OCI-LY3 (cell line): ENCODE measurements around the gene CD160.
"Not testable (repeated sequence)": the region's sequence is repeated elsewhere in the genome, so short reads cannot be mapped to it uniquely, and the experiment has no call there.

Source experiments
- H2AFZ ChIP-seq: fragments of 200-600, 300-600 bp; shearing (Covaris generic); 2 replicates; pipeline ENCODE4 v1.6.0; 2014; ENCODE audit warnings: antibody characterized with exemption, low read depth, low read length
- H3K27ac ChIP-seq: fragments of 200-600, 300-600 bp; sonication (generic); 2 replicates; pipeline ENCODE4 v1.5.1; 2014; ENCODE audit warnings: mild to moderate bottlenecking, low read length, moderate library complexity, mixed read lengths
- H3K27me3 ChIP-seq: fragments of 200-600, 300-600 bp; sonication (generic); 2 replicates; pipeline ENCODE4 v1.6.1; 2014; ENCODE audit warnings: low read depth, low read length, mixed read lengths
- H3K36me3 ChIP-seq: fragments of 200-600, 300-600 bp; sonication (generic); replicated peaks from 2 replicates; pipeline ENCODE3; 2014; ENCODE audit warnings: low read depth, low read length, mixed read lengths
- H3K4me1 ChIP-seq: fragments of 300-600, 200-600 bp; sonication (generic); 2 replicates; pipeline ENCODE4 v1.6.1; 2014; ENCODE audit warnings: low read length, mixed read lengths
- H3K4me2 ChIP-seq: fragments of 200-600, 300-600 bp; sonication (generic); 2 replicates; pipeline ENCODE4 v1.6.1; 2014; ENCODE audit warnings: low read length, mixed read lengths
- H3K4me3 ChIP-seq: fragments of 300-600, 200-600 bp; sonication (generic); 2 replicates; pipeline ENCODE4 v1.5.1; 2014; ENCODE audit warnings: antibody characterized with exemption, mild to moderate bottlenecking, low read length, moderate library complexity
- H3K79me2 ChIP-seq: fragments of 300-600, 200-600 bp; shearing (Covaris generic); 2 replicates; pipeline ENCODE4 v1.6.1; 2014; ENCODE audit warnings: mild to moderate bottlenecking, low read length, mixed read lengths
- H3K9ac ChIP-seq: fragments of 300-600, 200-600 bp; shearing (Covaris generic); 2 replicates; pipeline ENCODE4 v1.6.0; 2014; ENCODE audit warnings: mild to moderate bottlenecking, low read length, moderate library complexity
- H3K9me3 ChIP-seq: fragments of 200-600, 300-600 bp; shearing (Covaris generic); 2 replicates; pipeline ENCODE4 v1.6.1; 2014; ENCODE audit warnings: low read length, mixed read lengths; ENCODE audit not compliant: insufficient read depth
- H4K20me1 ChIP-seq: fragments of 200-600, 300-600 bp; sonication (generic); 2 replicates; pipeline ENCODE4 v1.6.1; 2016; ENCODE audit warnings: low read length, mixed read lengths; ENCODE audit not compliant: insufficient read depth
- EZH2phosphoT487 ChIP-seq: fragments of 200-600 bp; shearing (Covaris generic); IDR thresholded peaks from 2 replicates; pipeline ENCODE4 v1.6.1; 2018; ENCODE audit warnings: antibody characterized with exemption, mixed run types, low read depth
- TF ChIP-seq, protein P1 (sequence below): fragments of 200-600, 300-600 bp; sonication (generic); IDR thresholded peaks from 2 replicates; pipeline ENCODE4 v1.5.1; 2014; ENCODE audit warnings: antibody characterized with exemption, low read length, low read depth

The CD160 gene

DNA sequence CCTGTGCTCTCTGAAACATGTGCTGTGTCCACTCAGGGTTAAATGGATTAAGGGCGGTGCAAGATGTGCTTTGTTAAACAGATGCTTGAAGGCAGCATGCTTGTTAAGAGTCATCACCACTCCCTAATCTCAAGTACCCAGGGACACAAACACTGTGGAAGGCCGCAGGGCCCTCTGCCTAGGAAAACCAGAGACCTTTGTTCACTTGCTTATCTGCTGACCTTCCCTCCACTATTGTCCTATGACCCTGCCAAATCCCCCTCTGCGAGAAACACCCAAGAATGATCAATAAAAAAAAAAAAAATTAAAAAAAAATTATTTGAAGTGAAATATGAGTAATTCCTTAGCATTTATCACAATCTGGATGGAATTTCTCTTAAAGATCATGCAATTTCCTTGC is 45.8 kb downstream of the CD160 start:
- H3K9ac ChIP-seq, H3K4me3 ChIP-seq, H4K20me1 ChIP-seq, H3K4me2 ChIP-seq, H3K4me1 ChIP-seq, H2AFZ ChIP-seq, H3K27ac ChIP-seq, H3K9me3 ChIP-seq, H3K79me2 ChIP-seq, H3K27me3 ChIP-seq: not testable (repeated sequence)
- peaks cover 37% of the 10 kb centered on the region for H3K36me3 ChIP-seq

DNA sequence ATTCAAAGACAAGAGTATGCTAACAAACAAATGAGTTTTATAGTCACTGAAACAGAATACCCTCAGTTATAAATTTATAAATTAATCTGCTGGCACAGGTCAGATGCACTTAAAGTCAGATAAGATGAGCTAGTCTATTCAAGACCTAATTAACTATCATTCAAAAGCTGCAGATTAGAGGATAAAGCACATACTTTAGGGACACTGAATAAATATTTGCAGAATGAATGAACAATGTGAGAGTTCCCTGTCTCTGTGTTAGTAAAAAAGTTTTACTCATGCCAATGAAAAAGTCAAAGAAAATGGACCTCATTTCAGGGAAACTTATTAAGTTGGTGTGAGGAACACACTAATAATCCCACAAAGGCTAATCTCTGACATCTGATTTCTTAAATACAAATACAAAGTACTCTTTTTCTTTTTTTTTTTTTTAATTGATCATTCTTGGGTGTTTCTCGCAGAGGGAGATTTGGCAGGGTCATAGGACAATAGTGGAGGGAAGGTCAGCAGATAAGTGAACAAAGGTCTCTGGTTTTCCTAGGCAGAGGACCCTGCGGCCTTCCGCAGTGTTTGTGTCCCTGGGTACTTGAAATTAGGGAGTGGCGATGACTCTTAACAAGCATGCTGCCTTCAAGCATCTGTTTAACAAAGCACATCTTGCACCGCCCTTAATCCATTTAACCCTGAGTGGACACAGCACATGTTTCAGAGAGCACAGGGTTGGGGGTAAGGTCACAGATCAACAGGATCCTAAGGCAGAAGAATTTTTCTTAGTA is 46.5 kb downstream of the CD160 start:
- H3K4me2 ChIP-seq, H3K4me1 ChIP-seq, H3K4me3 ChIP-seq, H3K9me3 ChIP-seq, H3K27ac ChIP-seq, H2AFZ ChIP-seq, H3K9ac ChIP-seq, H3K27me3 ChIP-seq, H3K79me2 ChIP-seq, H4K20me1 ChIP-seq: not testable (repeated sequence)
- H3K36me3 ChIP-seq: peaks cover 38% of the 10 kb centered on the region

DNA sequence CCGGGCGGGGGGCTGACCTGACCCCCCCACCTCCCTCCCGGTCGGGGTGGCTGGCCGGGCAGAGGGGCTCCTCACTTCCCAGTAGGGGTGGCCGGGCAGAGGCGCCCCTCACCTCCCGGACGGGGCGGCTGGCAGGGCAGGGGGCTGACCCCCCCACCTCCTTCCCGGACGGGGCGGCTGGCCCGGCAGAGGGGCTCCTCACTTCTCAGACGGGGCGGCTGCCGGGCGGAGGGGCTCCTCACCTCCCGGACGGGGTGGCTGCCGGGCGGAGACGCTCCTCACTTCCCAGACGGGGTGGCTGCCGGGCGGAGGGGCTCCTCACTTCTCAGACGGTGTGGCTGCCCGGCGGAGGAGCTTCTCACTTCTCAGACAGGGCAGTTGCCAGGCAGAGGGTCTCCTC is 47.6 kb downstream of the CD160 start:
- not testable (repeated sequence) for H2AFZ ChIP-seq, H4K20me1 ChIP-seq, H3K9me3 ChIP-seq, H3K4me1 ChIP-seq, H3K9ac ChIP-seq, H3K27ac ChIP-seq, H3K4me3 ChIP-seq, H3K4me2 ChIP-seq, H3K79me2 ChIP-seq, H3K27me3 ChIP-seq
- peaks cover 37% of the 10 kb centered on the region for H3K36me3 ChIP-seq

DNA sequence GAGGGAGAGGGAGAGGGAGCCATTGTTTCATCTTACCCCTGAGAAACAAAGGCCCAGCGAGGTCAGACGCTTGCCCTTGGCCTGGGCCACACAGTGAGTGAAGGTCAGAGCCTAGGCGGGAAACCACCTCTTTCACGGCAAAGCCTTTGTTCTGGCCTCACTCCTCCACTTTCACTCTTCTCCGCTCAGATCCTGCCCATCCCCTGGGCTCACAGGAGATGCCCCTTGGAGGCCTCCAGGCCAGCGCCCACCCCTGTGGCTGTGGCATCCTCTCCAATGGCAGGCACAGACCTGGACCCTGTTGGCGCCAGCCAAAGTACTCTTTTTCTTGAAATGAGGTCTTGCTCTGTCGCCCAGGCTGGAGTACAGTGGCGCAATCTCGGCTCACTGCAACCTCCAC is 48.7 kb downstream of the CD160 start:
- H4K20me1 ChIP-seq, H3K4me1 ChIP-seq: not testable (repeated sequence)

DNA sequence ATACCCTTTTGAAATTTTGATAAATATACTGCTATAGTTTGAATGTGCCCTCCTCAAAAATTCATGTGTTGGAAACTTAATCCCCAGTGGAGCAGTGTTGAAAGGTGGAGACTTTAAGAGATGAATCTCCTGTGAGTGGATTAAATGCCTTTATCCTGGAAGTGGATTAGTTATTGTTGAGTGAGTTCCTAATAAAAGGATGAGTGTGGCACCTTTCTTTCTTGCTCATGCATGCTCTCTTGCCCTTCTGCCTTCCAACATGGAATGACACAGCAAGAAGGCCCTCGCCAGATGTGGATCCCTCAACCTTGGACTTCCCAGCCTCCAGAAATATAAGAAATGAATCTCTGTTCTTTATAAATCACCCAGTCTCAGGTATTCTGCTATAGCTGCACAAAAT is 51.8 kb downstream of the CD160 start:
- no peak overlapping the region for H2AFZ ChIP-seq
- H4K20me1 ChIP-seq: no peaks in the 10 kb centered on the region
- no peaks in the 10 kb centered on the region for H3K79me2 ChIP-seq
- no peak overlapping the region for H3K27ac ChIP-seq
- no peaks in the 10 kb centered on the region for H3K9me3 ChIP-seq
- H3K4me2 ChIP-seq: no peak overlapping the region
- no peak overlapping the region for H3K9ac ChIP-seq
- H3K4me3 ChIP-seq: no peak overlapping the region
- no peaks in the 10 kb centered on the region for H3K4me1 ChIP-seq
- TF ChIP-seq, protein P1, sequence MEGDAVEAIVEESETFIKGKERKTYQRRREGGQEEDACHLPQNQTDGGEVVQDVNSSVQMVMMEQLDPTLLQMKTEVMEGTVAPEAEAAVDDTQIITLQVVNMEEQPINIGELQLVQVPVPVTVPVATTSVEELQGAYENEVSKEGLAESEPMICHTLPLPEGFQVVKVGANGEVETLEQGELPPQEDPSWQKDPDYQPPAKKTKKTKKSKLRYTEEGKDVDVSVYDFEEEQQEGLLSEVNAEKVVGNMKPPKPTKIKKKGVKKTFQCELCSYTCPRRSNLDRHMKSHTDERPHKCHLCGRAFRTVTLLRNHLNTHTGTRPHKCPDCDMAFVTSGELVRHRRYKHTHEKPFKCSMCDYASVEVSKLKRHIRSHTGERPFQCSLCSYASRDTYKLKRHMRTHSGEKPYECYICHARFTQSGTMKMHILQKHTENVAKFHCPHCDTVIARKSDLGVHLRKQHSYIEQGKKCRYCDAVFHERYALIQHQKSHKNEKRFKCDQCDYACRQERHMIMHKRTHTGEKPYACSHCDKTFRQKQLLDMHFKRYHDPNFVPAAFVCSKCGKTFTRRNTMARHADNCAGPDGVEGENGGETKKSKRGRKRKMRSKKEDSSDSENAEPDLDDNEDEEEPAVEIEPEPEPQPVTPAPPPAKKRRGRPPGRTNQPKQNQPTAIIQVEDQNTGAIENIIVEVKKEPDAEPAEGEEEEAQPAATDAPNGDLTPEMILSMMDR: no peak
- H3K36me3 ChIP-seq: peaks cover 24% of the 10 kb centered on the region
- no peaks in the 10 kb centered on the region for H3K27me3 ChIP-seq

More for the DNA sequence above, 48.7 kb downstream of the CD160 start:
- not testable (repeated sequence) for H3K4me3 ChIP-seq, H3K27me3 ChIP-seq, H2AFZ ChIP-seq, H3K9ac ChIP-seq, H3K27ac ChIP-seq, H3K4me2 ChIP-seq, H3K79me2 ChIP-seq, H3K9me3 ChIP-seq
- peaks cover 32% of the 10 kb centered on the region for H3K36me3 ChIP-seq

DNA sequence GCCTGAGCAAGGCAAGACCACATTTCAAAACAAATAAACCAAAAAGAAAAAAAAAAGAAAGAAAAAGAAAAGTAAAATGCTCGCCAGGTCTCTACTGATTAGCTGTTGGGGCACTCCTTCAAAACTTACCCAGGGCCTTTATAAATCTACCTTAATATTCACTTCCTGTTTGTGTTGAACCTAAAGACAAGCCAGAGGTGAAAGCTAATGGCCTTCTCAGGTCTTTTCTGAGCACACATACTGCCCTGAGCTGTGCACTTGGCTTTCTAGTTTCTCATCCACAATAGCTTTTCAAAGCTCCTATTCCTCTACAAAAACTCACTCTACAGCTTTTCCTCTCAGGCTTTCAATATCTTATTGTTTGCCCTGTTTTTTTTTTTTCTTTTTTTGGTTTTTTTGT is 54.1 kb downstream of the CD160 start:
- Histone ChIP-seq H3K4me1 (no peaks in the 10 kb centered on the region), H3K27me3 (no peaks in the 10 kb centered on the region), H3K9me3 (no peaks in the 10 kb centered on the region), H3K4me2 (no peak overlapping the region), H3K27ac (no peak overlapping the region), H3K79me2 (no peaks in the 10 kb centered on the region), H2AFZ (no peak overlapping the region), H3K36me3 (peaks cover 24% of the 10 kb centered on the region), H4K20me1 (no peaks in the 10 kb centered on the region), H3K4me3 (no peak overlapping the region), H3K9ac (no peak overlapping the region)
- TF ChIP-seq, protein P1: no peak
- no peak for TF ChIP-seq EZH2phosphoT487
